GM23248 (cell line): ENCODE measurements around the gene PKNOX1.

ENCODE experiments used
- EZH2 ChIP-seq: fragments of 200-600 bp; sonication (generic); IDR thresholded peaks from 2 replicates; pipeline ENCODE4 v1.6.1; 2018; ENCODE audit warnings: antibody characterized with exemption, mild to moderate bottlenecking; ENCODE audit not compliant: insufficient read depth, poor library complexity, severe bottlenecking
- EZH2phosphoT487 ChIP-seq: fragments of 200-600 bp; sonication (generic); IDR thresholded peaks from 2 replicates; pipeline ENCODE4 v1.6.1; 2018; ENCODE audit warnings: antibody characterized with exemption, moderate library complexity, mild to moderate bottlenecking, low read depth; ENCODE audit not compliant: insufficient read depth

DNA sequence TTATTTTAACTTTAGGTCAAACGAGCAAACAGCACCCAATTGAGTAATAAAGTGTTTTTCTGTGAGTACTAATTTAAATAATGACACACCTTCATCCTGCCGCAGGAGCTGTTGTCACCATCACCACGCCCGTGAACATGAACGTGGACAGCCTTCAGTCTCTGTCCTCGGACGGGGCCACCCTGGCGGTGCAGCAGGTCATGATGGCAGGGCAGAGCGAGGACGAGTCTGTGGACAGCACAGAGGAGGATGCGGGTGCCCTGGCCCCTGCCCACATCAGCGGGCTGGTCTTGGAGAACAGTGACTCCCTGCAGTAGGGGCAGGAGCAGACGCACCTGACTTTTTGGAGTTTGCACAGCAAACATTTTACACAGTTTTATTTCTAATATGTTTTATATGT lies 55.4 kb downstream of the PKNOX1 start:
- no peak for TF ChIP-seq EZH2
- no peak for TF ChIP-seq EZH2phosphoT487
